ENCODE results near the gene PHF14.

Gene PHF14

GRCh38 chr7:11039974-11040373 lies 66.3 kb downstream of the PHF14 start:
- no peak overlapping the region for H3K4me3 ChIP-seq
- no peaks in the 10 kb centered on the region for H3K4me1 ChIP-seq
- H3K27ac ChIP-seq: no peak overlapping the region
- no peak for DNase-seq
- no peaks in the 10 kb centered on the region for H3K9me3 ChIP-seq
- peaks cover 7 to 42% (median 29%) of the 10 kb centered on the region in 3 donors for H3K36me3 ChIP-seq
- no peaks in the 10 kb centered on the region for H3K27me3 ChIP-seq
- intact Hi-C loops (cut with DNase I; ENCODE audit: low total_unique reads): no loop called here
- no peak for TF ChIP-seq CTCF (IDR thresholded peaks at IDR 0.05)

GRCh38 chr7:11054033-11054432 lies 80.4 kb downstream of the PHF14 start:
- Histone ChIP-seq H3K4me1 (no peaks in the 10 kb centered on the region), H3K27me3 (no peaks in the 10 kb centered on the region), H3K4me3 (no peak overlapping the region), H3K27ac (no peak overlapping the region), H3K36me3 (peaks cover 0 to 20% (median 17%) of the 10 kb centered on the region in 3 donors), H3K9me3 (no peaks in the 10 kb centered on the region)
- no peak for TF ChIP-seq CTCF (IDR thresholded peaks at IDR 0.05)
- intact Hi-C loops (cut with DNase I; ENCODE audit: low total_unique reads): no loop called here
- no peak for DNase-seq

DNA sequence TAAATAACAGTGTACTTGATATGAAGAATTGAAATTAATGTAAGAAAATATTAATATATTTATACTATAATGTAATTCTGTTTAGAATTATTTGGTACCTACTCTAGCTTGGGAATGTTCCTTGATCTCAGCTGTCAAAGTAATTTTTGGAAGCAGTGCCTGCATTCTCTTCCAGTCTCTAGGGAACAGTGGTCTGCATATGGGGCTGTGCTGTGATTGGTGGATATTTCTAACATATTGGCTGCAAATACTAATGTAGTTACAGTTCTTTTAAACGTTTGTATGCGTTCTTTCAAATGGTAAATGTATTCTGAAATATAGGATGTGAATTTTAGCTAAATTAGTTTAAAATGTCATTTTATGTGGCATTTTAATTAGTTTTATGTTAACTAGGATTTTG lies 87.2 kb downstream of the PHF14 start:
- no peaks in the 10 kb centered on the region for H3K27me3 ChIP-seq
- H3K36me3 ChIP-seq: peaks cover 14 to 26% (median 15%) of the 10 kb centered on the region in 3 donors
- H3K4me1 ChIP-seq: no peaks in the 10 kb centered on the region
- no peak overlapping the region for H3K4me3 ChIP-seq
- H3K9me3 ChIP-seq: no peaks in the 10 kb centered on the region
- DNase-seq: no peak
- no peak for TF ChIP-seq CTCF (IDR thresholded peaks at IDR 0.05)
- intact Hi-C loops (cut with DNase I; ENCODE audit: low total_unique reads): no loop called here
- no peak overlapping the region for H3K27ac ChIP-seq

GRCh38 chr7:11062110-11062509 lies 88.4 kb downstream of the PHF14 start:
- Histone ChIP-seq H3K36me3 (peaks cover 14 to 29% (median 22%) of the 10 kb centered on the region in 3 donors), H3K4me3 (no peak overlapping the region), H3K27ac (no peak overlapping the region), H3K27me3 (no peaks in the 10 kb centered on the region), H3K9me3 (no peaks in the 10 kb centered on the region), H3K4me1 (no peaks in the 10 kb centered on the region)
- no peak for DNase-seq
- TF ChIP-seq CTCF (IDR thresholded peaks at IDR 0.05): no peak
- intact Hi-C loops (cut with DNase I; ENCODE audit: low total_unique reads): no loop called here

DNA sequence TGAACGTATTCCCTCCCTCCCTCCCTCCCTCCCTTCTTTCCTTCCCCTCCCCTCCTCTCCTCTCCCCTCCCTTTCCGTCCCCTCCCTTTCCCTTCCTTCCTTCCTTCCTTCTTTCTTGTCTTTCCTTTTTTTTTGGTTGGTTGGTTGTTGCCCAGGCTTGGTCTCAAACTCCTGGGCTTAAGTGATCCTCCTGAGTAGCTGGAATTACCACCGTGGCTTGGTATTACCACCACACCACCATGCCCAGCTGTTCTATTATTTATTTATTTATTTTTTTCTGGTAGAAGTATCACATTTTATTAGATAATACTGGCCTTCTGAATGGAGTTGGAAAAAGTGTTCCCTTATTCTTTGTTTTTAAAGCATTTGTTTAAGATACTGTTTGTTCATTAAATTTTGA lies 95.9 kb downstream of the PHF14 start:
- H3K9me3 ChIP-seq: no peaks in the 10 kb centered on the region
- no peak for TF ChIP-seq CTCF (IDR thresholded peaks at IDR 0.05)
- intact Hi-C loops (cut with DNase I; ENCODE audit: low total_unique reads): no loop called here

DNA sequence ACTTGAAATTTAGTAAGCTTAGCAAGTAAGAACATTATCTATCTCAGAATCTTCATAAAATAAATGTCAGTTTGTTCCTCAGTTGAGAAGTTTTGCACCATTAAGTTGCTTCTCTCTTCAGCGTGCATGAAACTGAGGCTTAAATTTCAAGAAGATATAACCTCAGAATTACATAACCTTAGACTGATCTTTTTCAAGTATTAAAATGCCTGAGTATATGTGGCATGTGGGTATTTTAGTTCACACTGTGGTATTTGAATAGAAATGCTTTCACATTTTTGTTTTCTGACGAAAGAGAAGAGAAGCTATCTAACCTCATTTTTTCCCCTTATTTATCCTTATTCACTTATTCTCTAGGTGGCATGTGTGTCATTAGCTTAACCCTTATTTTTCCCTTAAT lies 104.1 kb downstream of the PHF14 start:
- TF ChIP-seq CTCF (IDR thresholded peaks at IDR 0.05): no peak
- no peaks in the 10 kb centered on the region for H3K9me3 ChIP-seq
- no peaks in the 10 kb centered on the region for H3K4me1 ChIP-seq
- intact Hi-C loops (cut with DNase I; ENCODE audit: low total_unique reads): no loop called here
- H3K27me3 ChIP-seq: no peaks in the 10 kb centered on the region
- DNase-seq: no peak
- peaks cover 0 to 9% (median 9%) of the 10 kb centered on the region in 3 donors for H3K36me3 ChIP-seq
- H3K27ac ChIP-seq: no peak overlapping the region
- H3K4me3 ChIP-seq: no peak overlapping the region

More for the DNA sequence above, 95.9 kb downstream of the PHF14 start:
- Histone ChIP-seq H3K4me1 (no peaks in the 10 kb centered on the region), H3K36me3 (peaks cover 7 to 18% (median 9%) of the 10 kb centered on the region in 3 donors), H3K27me3 (no peaks in the 10 kb centered on the region), H3K27ac (no peak overlapping the region), H3K4me3 (no peak overlapping the region)
- no peak for DNase-seq

All from tibial artery (tissue), 4 donors.